CD4-positive, alpha-beta memory T cell (primary cell): ENCODE measurements around the gene GPX4. TPM values are rescaled to one million over a fixed set of nuclear protein-coding genes. Genes with fewer than 3 reads are reported as not detected.

Experiments
- CTCF ChIA-PET: fragments of 350-600 bp; sonication (Branson Sonifier 250); formaldehyde crosslinking; loops from one replicate; lab custom pipeline; 2021; ENCODE audit warnings: inconsistent platforms; ENCODE audit not compliant: partially characterized antibody; lab: Charles Lee
- POLR2A ChIA-PET: fragments of 350-600 bp; sonication (Branson Sonifier 250); formaldehyde crosslinking; loops from one replicate; lab custom pipeline; 2021; ENCODE audit not compliant: partially characterized antibody; lab: Charles Lee
- DNase-seq, 5 donors: peaks; one replicate each; pipeline versions ENCODE4 v3.0.0 to v3.0.0-alpha.2; 2020 to 2022; ENCODE audit warnings: mixed read lengths in 1 of 5
- H3K27ac ChIP-seq: one replicate; pipeline ENCODE4 v1.7.0; 2013; ENCODE audit warnings: low read depth, low read length
- H3K27me3 ChIP-seq: 2 replicates; pipeline ENCODE4 v1.7.0; 2013; ENCODE audit warnings: mild to moderate bottlenecking, low read length, moderate library complexity; ENCODE audit not compliant: insufficient read depth
- H3K36me3 ChIP-seq: 2 replicates; pipeline ENCODE4 v1.7.0; 2013; ENCODE audit warnings: mild to moderate bottlenecking, low read length, moderate library complexity; ENCODE audit not compliant: insufficient read depth
- H3K4me1 ChIP-seq: 2 replicates; pipeline ENCODE4 v1.7.0; 2013; ENCODE audit warnings: mild to moderate bottlenecking, low read length, moderate library complexity; ENCODE audit not compliant: insufficient read depth
- H3K4me3 ChIP-seq, 2 donors: one replicate each; pipeline ENCODE4 v1.7.0; 2013; ENCODE audit warnings: low read length in 2 of 2, mild to moderate bottlenecking in 1 of 2
- H3K9me3 ChIP-seq, 2 donors: one replicate each; pipeline ENCODE4 v1.7.0; 2013; ENCODE audit warnings: low read length in 2 of 2, control low read depth in 1 of 2; ENCODE audit not compliant: control insufficient read depth in 1 of 2
- H3K27ac Mint-ChIP-seq, 7 donors: one replicate each; pipeline ENCODE4 v1.8.0; 2020 to 2021; ENCODE audit warnings: mixed read lengths in 7 of 7, mild to moderate bottlenecking in 6 of 7, inconsistent platforms in 3 of 7, moderate library complexity in 3 of 7
- H3K27me3 Mint-ChIP-seq, 2 donors: one replicate each; pipeline ENCODE4 v1.8.0; 2020 to 2021; ENCODE audit warnings: mixed read lengths in 2 of 2
- H3K36me3 Mint-ChIP-seq, 2 donors: one replicate each; pipeline ENCODE4 v1.8.0; 2020 to 2021; ENCODE audit warnings: mixed read lengths in 2 of 2, inconsistent platforms in 1 of 2, mild to moderate bottlenecking in 1 of 2
- H3K4me1 Mint-ChIP-seq, 4 donors: one replicate each; pipeline ENCODE4 v1.8.0; 2020 to 2021; ENCODE audit warnings: mixed read lengths in 4 of 4, mild to moderate bottlenecking in 1 of 4
- H3K4me3 Mint-ChIP-seq, 8 donors: one replicate each; pipeline ENCODE4 v1.8.0; 2020 to 2021; ENCODE audit warnings: mixed read lengths in 8 of 8, mild to moderate bottlenecking in 7 of 8, moderate library complexity in 6 of 8, inconsistent platforms in 3 of 8
- H3K9me3 Mint-ChIP-seq, 8 donors: one replicate each; pipeline ENCODE4 v1.8.0; 2020 to 2021; ENCODE audit warnings: mixed read lengths in 8 of 8, mild to moderate bottlenecking in 5 of 8, inconsistent platforms in 3 of 8, moderate library complexity in 1 of 8
- intact Hi-C: fragments of 100-400 bp; cut with micrococcal nuclease; formaldehyde crosslinking; loops from one replicate; pipeline ENCODE4 v1.15.1; 2023
- polyA plus RNA-seq, 2 donors: library from polyadenylated mRNA; unstranded; fragments of 300-500 nt; fragmentation: Illumina TruSeq; gene quantifications; one replicate each; pipeline ENCODE4 v1.2.3, GENCODE V29; 2021
- total RNA-seq, 2 experiments: library from RNA; stranded (reverse); gene quantifications; one replicate each; pipeline ENCODE4 v1.2.3, GENCODE V29; 2021

GPX4 gene, protein sequence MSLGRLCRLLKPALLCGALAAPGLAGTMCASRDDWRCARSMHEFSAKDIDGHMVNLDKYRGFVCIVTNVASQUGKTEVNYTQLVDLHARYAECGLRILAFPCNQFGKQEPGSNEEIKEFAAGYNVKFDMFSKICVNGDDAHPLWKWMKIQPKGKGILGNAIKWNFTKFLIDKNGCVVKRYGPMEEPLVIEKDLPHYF
- total RNA-seq (100 to 1,000 TPM; 210 to 220 TPM), polyA plus RNA-seq (100 to 1,000 TPM; 399 to 406 TPM)

DNA sequence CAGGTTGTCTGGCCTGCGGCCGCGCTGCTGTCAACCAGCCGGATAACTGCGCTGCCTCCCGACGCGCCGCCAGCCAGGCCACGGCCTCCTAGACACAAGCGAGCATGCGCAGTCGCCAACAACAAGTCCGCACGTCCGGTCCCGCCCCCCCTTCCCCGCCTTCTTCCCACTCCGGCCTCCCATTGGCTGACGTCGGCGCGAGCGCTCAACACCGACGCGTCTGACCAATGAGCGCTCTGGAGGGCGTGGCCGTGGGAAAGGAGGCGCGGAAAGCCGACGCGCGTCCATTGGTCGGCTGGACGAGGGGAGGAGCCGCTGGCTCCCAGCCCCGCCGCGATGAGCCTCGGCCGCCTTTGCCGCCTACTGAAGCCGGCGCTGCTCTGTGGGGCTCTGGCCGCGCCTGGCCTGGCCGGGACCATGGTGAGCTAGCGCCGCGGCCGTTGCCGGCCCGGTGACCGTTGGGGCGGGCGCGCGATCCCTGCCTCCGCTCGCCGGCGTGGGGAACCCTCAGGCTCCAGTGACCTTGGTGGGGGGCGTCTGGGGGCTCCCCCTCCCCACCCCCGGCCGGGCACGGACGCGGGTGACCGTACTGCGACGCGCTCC lies at the start of gene GPX4:
Gene GPX4 (plus strand): TSS at position 287 of the 603 bp plus-strand sequence. CDS start 50 bp downstream, at position 337.
- Mint-ChIP-seq H3K9me3 (peaks cover 0 to 6% (median 0%) of the 10 kb centered on the region in 8 donors), H3K36me3 (peaks cover 0 to 10% of the 10 kb centered on the region in 2 donors), H3K27ac (peak within 1 kb of the TSS; percentile 92 to 97 (median 96)), H3K4me1 (peaks cover 14 to 51% (median 33%) of the 10 kb centered on the region in 4 donors), H3K4me3 (peak within 1 kb of the TSS; percentile 73 to 86 (median 77)), H3K27me3 (no peaks in the 10 kb centered on the region)
- Histone ChIP-seq H3K36me3 (peaks cover 7% of the 10 kb centered on the region), H3K9me3 (no peaks in the 10 kb centered on the region), H3K4me1 (peaks cover 43% of the 10 kb centered on the region), H3K27me3 (no peaks in the 10 kb centered on the region), H3K27ac (peak within 1 kb of the TSS; percentile 96), H3K4me3 (peak within 1 kb of the TSS; percentile 47 to 76)
- ChIA-PET CTCF (interaction anchor here (1.0 to 1.9 kb wide), 3 partner anchors 16 to 38 kb away, joined by 4 to 6 read pairs (median 4); no protein-coding TSS in a partner anchor), POLR2A (interaction anchor here (0.6 to 47.8 kb wide), 15 partner anchors 10 to 165 kb away, joined by 3 to 3893 read pairs (median 4); partner anchors contain the start of genes ABCA7, ARHGAP45, CIRBP and POLR2E)
- intact Hi-C loops = loop anchor here (1.0 to 5.0 kb wide), 4 partner anchors 9 to 137 kb away; partner anchors contain the start of genes ARHGAP45, ATP5F1D, POLR2E and SBNO2
- DNase-seq = peak; percentile 94 to 98 (median 97)

DNA sequence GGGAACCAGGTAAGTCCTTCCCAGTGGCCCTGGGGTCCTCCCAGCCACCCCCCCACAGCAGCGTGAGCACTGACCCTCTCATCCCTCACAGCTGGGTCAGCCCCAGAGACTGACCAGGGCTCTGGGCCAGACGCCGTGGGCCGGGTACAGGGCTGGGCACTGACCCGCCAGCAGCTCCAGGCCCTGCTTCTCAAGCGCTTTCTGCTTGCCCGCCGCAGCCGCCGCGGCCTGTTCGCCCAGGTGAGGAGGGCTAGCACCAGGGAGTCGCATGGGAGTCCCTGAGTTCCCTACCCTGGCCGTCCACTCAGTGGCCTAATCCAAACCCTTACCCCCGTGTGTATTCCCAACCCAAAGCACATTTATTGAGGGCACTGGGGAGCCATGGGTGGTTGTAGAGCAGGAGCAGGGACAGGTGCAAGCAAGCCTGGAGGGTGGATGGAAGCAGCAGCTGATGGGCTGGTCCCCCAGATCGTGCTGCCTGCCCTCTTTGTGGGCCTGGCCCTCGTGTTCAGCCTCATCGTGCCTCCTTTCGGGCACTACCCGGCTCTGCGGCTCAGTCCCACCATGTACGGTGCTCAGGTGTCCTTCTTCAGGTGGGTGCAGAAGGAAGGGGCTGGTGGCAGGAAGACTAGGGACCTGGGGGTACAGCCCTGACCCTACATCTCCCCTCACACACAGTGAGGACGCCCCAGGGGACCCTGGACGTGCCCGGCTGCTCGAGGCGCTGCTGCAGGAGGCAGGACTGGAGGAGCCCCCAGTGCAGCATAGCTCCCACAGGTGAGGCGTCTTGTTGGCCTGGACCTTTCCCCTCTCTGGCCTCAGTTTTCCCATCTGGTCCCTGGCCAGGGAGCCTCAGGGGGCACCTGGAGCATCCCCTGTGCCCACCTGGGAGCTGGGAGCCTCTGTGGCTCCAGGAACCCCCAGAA lies 49.4 kb upstream of the GPX4 start:
- peaks cover 21% of the 10 kb centered on the region for H3K36me3 ChIP-seq
- no peak overlapping the region for H3K27ac ChIP-seq
- POLR2A ChIA-PET = interaction anchor here (0.5 to 57.1 kb wide), 7 partner anchors 14 to 212 kb away, joined by 3 to 3893 read pairs (median 5); partner anchors contain the start of genes ARHGAP45, GPX4 and POLR2E
- no peaks in the 10 kb centered on the region for H3K9me3 ChIP-seq
- H3K4me1 ChIP-seq = peaks cover 23% of the 10 kb centered on the region
- no peaks in the 10 kb centered on the region for H3K27me3 Mint-ChIP-seq
- intact Hi-C loops = no loop called here
- no peaks in the 10 kb centered on the region for H3K27me3 ChIP-seq
- H3K4me3 ChIP-seq = no peak overlapping the region
- no peak for DNase-seq
- H3K27ac Mint-ChIP-seq = no peak overlapping the region
- H3K4me3 Mint-ChIP-seq = no peak overlapping the region
- peaks cover 11 to 42% of the 10 kb centered on the region in 2 donors for H3K36me3 Mint-ChIP-seq
- peaks cover 18 to 38% (median 27%) of the 10 kb centered on the region in 4 donors for H3K4me1 Mint-ChIP-seq
- CTCF ChIA-PET = interaction anchor here (5.1 kb wide), 1 partner anchor 11 kb away, joined by 22 read pairs; no protein-coding TSS in a partner anchor
- H3K9me3 Mint-ChIP-seq = peaks cover 0 to 4% (median 0%) of the 10 kb centered on the region in 8 donors

DNA sequence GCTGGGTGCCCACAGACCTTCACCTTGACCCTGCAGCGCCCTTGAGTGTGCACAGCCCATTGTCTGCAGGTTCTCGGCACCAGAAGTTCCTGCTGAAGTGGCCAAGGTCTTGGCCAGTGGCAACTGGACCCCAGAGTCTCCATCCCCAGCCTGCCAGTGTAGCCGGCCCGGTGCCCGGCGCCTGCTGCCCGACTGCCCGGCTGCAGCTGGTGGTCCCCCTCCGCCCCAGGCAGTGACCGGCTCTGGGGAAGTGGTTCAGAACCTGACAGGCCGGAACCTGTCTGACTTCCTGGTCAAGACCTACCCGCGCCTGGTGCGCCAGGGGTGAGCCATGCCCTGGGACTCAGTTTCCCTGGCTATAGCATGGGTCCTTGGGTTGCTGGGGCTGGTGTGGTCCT lies 48.8 kb upstream of the GPX4 start:
- H3K36me3 ChIP-seq = peaks cover 21% of the 10 kb centered on the region
- Mint-ChIP-seq H3K4me1 (peaks cover 18 to 38% (median 27%) of the 10 kb centered on the region in 4 donors), H3K27me3 (no peaks in the 10 kb centered on the region), H3K27ac (no peak overlapping the region), H3K4me3 (no peak overlapping the region), H3K36me3 (peaks cover 11 to 42% of the 10 kb centered on the region in 2 donors), H3K9me3 (peaks cover 0 to 4% (median 0%) of the 10 kb centered on the region in 8 donors)
- intact Hi-C loops = no loop called here
- no peak overlapping the region for H3K4me3 ChIP-seq
- ChIA-PET POLR2A (interaction anchor here (0.7 to 57.1 kb wide), 3 partner anchors 15 to 31 kb away, joined by 3 to 3893 read pairs (median 4); partner anchors contain the start of genes ABCA7, ARHGAP45, GPX4 and POLR2E), CTCF (interaction anchor here (5.1 kb wide), 1 partner anchor 10 kb away, joined by 22 read pairs; no protein-coding TSS in a partner anchor)
- peaks cover 23% of the 10 kb centered on the region for H3K4me1 ChIP-seq
- no peaks in the 10 kb centered on the region for H3K27me3 ChIP-seq
- no peak overlapping the region for H3K27ac ChIP-seq
- H3K9me3 ChIP-seq = no peaks in the 10 kb centered on the region
- DNase-seq = no peak

DNA sequence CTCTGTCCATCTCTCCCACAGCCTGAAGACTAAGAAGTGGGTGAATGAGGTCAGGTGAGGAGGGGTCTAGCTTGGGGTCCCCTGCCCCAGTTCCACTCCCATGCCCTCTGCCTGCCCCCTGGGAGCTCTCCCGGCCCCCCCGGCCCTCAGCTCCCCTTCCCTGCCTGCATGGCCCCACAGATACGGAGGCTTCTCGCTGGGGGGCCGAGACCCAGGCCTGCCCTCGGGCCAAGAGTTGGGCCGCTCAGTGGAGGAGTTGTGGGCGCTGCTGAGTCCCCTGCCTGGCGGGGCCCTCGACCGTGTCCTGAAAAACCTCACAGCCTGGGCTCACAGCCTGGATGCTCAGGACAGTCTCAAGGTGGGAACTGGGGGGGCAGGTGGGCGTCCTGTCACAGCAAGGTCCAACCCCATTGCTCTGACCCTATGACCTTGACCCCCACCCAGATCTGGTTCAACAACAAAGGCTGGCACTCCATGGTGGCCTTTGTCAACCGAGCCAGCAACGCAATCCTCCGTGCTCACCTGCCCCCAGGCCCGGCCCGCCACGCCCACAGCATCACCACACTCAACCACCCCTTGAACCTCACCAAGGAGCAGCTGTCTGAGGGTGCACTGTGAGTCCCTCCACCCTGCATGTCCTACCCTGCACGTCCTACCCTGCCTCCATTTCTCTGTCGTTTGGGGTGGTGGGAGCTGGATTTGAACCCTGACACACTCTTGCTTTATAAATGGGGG lies 47.7 kb upstream of the GPX4 start:
- H3K36me3 Mint-ChIP-seq = peaks cover 11 to 42% of the 10 kb centered on the region in 2 donors
- no peaks in the 10 kb centered on the region for H3K27me3 Mint-ChIP-seq
- Histone ChIP-seq H3K36me3 (peaks cover 21% of the 10 kb centered on the region), H3K4me1 (peaks cover 23% of the 10 kb centered on the region), H3K27ac (no peak overlapping the region), H3K4me3 (no peak overlapping the region), H3K27me3 (no peaks in the 10 kb centered on the region), H3K9me3 (no peaks in the 10 kb centered on the region)
- H3K4me1 Mint-ChIP-seq = peaks cover 18 to 38% (median 27%) of the 10 kb centered on the region in 4 donors
- POLR2A ChIA-PET = interaction anchor here (0.8 to 57.1 kb wide), 8 partner anchors 13 to 138 kb away, joined by 4 to 3893 read pairs (median 10); partner anchors contain the start of genes ABCA7, ARHGAP45, CNN2 and GPX4
- DNase-seq = no peak
- H3K9me3 Mint-ChIP-seq = peaks cover 0 to 4% (median 0%) of the 10 kb centered on the region in 8 donors
- intact Hi-C loops = no loop called here
- H3K27ac Mint-ChIP-seq = peak overlapping the region in 2 of 7 donors; percentile 37 to 54
- CTCF ChIA-PET = interaction anchor here (0.7 to 5.1 kb wide), 6 partner anchors 9 to 143 kb away, joined by 3 to 25 read pairs (median 10); partner anchors contain the start of genes ABCA7 and POLR2E
- no peak overlapping the region for H3K4me3 Mint-ChIP-seq

DNA sequence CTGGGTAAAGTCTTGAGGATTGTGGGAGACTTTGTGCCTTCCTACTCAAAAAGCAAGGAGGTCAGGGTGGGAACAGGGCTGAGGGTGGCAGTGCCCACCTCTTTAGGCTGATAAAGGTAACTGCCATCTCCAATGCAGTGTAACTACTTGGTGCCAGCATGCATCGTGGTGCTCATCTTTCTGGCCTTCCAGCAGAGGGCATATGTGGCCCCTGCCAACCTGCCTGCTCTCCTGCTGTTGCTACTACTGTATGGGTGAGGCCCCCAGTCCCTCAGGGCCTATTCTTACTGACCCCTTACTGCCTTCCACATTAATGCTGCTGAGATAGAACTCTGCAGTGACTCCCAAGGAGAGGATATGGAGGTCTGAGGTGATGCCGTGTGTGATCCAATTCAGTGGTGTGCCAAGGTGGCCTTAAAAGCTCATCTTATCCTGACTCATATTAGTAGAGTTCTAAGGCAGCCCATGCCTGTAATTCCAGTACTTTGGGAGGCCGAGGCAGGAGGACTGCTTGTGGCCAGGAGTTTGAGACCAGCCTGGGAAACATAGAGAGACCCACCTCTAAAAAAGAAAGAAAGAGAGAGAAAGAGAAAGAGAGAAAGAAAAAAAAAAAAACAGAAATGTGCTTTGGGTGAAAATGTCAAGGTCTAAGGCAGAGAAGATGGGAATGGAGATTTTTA lies 46.5 kb upstream of the GPX4 start:
- peaks cover 0 to 4% (median 0%) of the 10 kb centered on the region in 8 donors for H3K9me3 Mint-ChIP-seq
- H3K4me3 ChIP-seq = no peak overlapping the region
- H3K9me3 ChIP-seq = no peaks in the 10 kb centered on the region
- peaks cover 21% of the 10 kb centered on the region for H3K36me3 ChIP-seq
- peak overlapping the region in 5 of 8 donors; percentile 25 to 74 (median 73) for H3K4me3 Mint-ChIP-seq
- H3K36me3 Mint-ChIP-seq = peaks cover 7 to 41% of the 10 kb centered on the region in 2 donors
- POLR2A ChIA-PET = interaction anchor here (0.7 to 57.1 kb wide), 13 partner anchors 9 to 184 kb away, joined by 3 to 3893 read pairs (median 6); partner anchors contain the start of genes ABCA7, ARHGAP45, ATP5F1D and CNN2
- peak in 4 of 5 donors; percentile 59 to 63 (median 62) for DNase-seq
- peaks cover 23% of the 10 kb centered on the region for H3K4me1 ChIP-seq
- CTCF ChIA-PET = interaction anchor here (0.7 to 2.7 kb wide), 15 partner anchors 9 to 136 kb away, joined by 3 to 25 read pairs (median 5); partner anchors contain the start of genes ABCA7 and ARHGAP45
- intact Hi-C loops = loop anchor here (1.0 kb wide), 2 partner anchors 31 to 132 kb away; no protein-coding TSS in a partner anchor
- peaks cover 16 to 31% (median 26%) of the 10 kb centered on the region in 4 donors for H3K4me1 Mint-ChIP-seq
- no peak overlapping the region for H3K27ac ChIP-seq
- no peaks in the 10 kb centered on the region for H3K27me3 Mint-ChIP-seq
- no peaks in the 10 kb centered on the region for H3K27me3 ChIP-seq
- peak overlapping the region; percentile 72 to 97 (median 91) for H3K27ac Mint-ChIP-seq
